ENCODE data around the gene FRMD8. TPM values are rescaled to one million over a fixed set of nuclear protein-coding genes. Genes with fewer than 3 reads are reported as not detected.
A peak's percentile ranks its signal among the peaks of the same experiment; 100 is the strongest.

The FRMD8 gene
- total RNA-seq, 1 donor from 2014 or later = 65.9 TPM

DNA sequence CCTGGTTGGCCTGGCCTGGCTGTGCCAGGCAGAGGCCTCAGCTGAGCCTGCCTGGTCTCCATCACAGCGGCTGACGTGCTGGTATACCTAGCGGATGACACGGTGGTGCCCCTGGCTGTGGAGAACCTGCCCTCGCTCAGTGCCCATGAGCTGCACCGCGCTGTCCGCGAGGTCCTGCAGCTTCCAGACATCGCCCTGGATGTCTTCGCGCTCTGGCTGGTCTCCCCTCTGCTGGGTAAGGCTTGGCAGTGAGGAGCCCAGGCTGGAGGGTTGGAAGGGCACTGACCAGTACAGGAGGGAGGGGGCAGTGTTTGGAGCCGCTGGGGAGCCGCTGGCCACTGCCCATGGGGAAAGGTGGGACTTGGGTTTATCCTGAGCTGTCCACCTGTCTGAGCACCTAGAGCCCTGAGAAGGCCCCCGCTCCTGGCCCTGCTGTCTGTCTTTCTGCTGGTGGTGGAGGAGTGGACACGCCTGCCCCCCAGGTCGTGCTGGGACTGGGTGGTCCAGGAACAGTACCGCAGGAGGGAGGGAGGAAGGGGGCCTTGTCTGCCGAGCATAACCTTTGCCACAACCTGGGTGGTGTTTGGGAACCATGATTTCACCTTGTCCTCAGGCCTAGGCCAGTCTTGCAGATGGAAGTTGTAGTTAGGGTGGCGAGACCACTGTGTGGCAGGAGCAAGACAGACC lies 3.0 kb downstream of the FRMD8 start:
- DNase-seq (ENCODE audit: low spot score) = peak; percentile 59
- intact Hi-C loops (cut with DNase I) = no loop called here

DNA sequence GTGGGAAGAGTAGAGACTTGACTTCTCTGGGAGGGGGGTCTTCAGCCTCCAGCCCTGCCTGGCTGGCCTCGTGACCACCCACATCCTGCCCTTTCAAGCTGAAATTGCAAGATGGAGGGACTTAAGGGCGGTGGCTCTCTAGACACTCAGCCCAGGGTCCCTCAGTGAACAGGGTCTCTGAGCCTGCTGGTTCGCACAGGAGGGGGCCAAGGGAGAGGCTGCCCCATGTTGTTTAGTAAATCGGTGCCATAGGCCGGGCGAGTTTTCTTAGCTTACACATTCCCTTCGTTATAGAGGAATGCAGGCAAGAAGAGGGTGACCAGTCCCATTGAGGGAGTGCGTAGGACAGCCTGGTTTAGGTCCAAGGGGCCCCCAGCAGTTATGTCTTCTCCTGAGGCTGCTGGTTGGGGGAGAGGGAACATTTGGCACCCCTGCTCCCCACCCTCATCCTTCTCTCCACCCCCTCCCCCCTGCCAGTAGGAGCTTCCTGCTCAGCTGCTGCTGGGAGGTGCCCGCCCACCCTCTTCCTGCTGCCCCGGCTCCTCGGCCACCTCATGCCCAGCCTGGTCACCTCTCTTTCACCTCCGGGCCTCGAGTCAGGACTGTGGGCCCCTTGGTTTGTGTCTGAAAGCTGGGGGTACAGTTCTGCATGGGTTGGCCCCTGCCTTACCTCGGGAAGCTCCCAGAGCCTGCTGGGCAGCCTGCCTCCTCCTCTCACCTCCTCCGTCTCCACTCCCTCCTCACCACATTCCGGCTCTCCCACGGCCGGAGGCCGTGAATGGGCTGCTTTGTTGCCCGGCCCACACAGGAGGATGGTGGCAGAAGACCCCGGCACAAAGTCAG lies 3.9 kb downstream of the FRMD8 start:
- intact Hi-C loops (cut with DNase I) = no loop called here
- DNase-seq (ENCODE audit: low spot score) (peak; percentile 69), ATAC-seq (peak; percentile 38)

More for the DNA sequence above, 3.0 kb downstream of the FRMD8 start:
- ATAC-seq = no peak

- intact Hi-C loops (cut with DNase I) = no loop called here
- ATAC-seq = peak; percentile 41
- no peak for DNase-seq (ENCODE audit: low spot score)
Observed at GRCh38 chr11:65390996-65391395, 4.6 kb downstream of the FRMD8 start.

GRCh38 chr11:65392186-65392829 lies 5.9 kb downstream of the FRMD8 start:
- DNase-seq (ENCODE audit: low spot score) (no peak), ATAC-seq (no peak)
- intact Hi-C loops (cut with DNase I) = no loop called here

DNA sequence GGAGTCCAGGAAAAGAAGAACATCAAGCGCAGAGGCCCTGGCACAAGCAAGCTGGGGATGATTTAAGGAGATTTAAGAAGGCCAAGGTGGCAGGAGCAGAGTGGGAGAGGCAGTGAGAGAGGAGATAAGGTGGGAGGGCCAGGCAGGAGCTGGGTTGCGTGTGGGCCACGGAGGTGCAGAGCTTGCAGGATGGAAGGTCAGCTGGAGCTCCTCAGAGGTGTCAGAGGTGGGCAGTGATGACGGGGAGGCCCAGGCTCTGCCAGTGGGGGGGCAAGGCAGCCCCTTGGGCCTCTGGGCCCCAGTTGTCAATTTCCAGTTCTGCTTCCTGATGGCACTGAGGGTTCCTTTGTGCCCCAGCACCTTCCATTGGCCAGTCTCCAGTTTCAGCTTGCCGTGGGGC lies 6.5 kb downstream of the FRMD8 start:
- DNase-seq (ENCODE audit: low spot score) (no peak), ATAC-seq (no peak)
- intact Hi-C loops (cut with DNase I) = no loop called here

DNA sequence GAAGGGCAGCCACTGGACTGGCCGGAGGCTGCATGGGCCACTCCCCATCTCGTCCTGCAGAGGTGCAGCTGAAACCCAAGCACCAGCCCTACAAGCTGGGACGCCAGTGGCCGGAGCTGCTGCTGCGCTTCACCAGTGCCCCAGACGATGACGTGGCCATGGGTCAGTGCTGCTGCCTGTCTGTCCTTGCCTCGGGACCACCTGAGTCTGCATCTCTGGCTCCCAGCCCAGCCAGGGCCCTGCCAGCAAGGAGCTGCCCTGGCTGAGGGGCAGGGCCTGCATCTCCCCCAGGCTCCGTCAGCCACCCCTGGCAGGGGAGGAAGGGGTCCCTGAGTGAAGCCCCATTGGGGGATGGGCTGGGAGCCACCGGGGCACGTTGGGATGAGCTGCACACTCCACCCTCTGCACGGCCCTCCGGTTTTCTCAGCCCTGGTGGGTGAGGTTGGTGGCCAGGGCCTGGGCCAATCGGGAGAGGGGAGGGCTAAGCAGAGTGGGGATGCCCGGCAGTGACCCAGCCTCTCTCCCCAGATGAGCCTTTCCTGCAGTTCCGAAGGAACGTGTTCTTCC lies 7.2 kb downstream of the FRMD8 start:
- intact Hi-C loops (cut with DNase I) = no loop called here
- no peak for ATAC-seq
- no peak for DNase-seq (ENCODE audit: low spot score)

DNA sequence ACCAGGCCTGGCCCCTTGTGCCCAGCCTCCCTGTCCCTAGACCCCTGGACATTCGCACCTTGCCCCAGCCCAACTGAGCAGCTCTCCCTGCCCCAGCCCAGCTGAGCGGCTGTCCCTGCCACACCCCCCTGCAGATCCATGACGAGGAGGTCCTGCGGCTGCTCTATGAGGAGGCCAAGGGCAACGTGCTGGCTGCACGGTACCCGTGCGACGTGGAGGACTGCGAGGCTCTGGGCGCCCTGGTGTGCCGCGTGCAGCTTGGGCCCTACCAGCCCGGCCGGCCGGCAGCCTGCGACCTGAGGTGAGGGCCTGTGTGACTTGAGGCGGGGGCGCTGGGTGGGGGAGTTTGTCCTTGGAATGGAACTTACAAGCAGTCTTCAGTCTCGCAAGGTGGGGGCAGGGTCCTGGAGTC lies 7.7 kb downstream of the FRMD8 start:
- intact Hi-C loops (cut with DNase I) = no loop called here
- DNase-seq (ENCODE audit: low spot score) (no peak), ATAC-seq (no peak)

DNA sequence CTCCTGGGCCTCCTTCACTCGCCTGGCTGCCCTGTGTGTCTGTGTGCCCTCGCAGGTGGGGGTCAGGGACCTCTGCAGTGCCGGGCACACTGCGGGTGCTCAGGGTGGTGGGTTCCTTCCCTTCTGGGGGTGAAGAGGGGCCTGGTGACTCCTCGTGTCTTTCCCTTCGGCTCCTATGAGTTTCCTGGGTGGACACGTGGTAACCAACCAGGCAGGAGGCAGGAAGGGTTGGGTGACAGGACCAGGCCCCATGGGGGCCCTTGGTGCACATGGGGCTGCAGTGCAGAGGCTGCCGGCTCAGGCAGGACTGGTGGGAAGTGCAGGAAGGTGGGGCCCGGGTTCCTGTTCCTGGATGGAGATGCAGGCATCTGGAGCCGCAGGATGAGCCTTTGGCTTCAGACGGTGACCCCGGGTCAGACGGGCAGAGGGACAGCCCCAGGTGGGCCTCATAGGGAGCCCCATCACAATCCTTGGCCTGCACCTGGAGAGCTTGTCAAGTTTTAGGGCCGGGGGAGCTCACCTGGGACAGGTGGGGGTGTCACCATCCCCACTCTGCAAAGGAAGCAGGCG lies 9.6 kb downstream of the FRMD8 start:
- ATAC-seq = no peak
- DNase-seq (ENCODE audit: low spot score) = no peak
- intact Hi-C loops (cut with DNase I) = no loop called here

- ATAC-seq = no peak
- intact Hi-C loops (cut with DNase I) = no loop called here
Observed at GRCh38 chr11:65396769-65397745, 10.6 kb downstream of the FRMD8 start.

GRCh38 chr11:65398362-65398910 lies 12.0 kb downstream of the FRMD8 start:
- DNase-seq (ENCODE audit: low spot score) (no peak), ATAC-seq (no peak)
- intact Hi-C loops (cut with DNase I) = no loop called here

More at GRCh38 chr11:65396769-65397745, 10.6 kb downstream of the FRMD8 start:
- DNase-seq (ENCODE audit: low spot score) = no peak

- DNase-seq (ENCODE audit: low spot score) (no peak), ATAC-seq (no peak)
- intact Hi-C loops (cut with DNase I) = no loop called here
Observed at GRCh38 chr11:65399249-65399648, 12.8 kb downstream of the FRMD8 start.

- DNase-seq (ENCODE audit: low spot score) = no peak
Observed at GRCh38 chr11:65399845-65400244, 13.4 kb downstream of the FRMD8 start.

GRCh38 chr11:65400307-65401072 lies 14.1 kb downstream of the FRMD8 start:
- DNase-seq (ENCODE audit: low spot score) = no peak
- intact Hi-C loops (cut with DNase I) = no loop called here
- ATAC-seq = no peak

More at GRCh38 chr11:65399845-65400244, 13.4 kb downstream of the FRMD8 start:
- intact Hi-C loops (cut with DNase I) = no loop called here
- ATAC-seq = no peak

- DNase-seq (ENCODE audit: low spot score) (no peak), ATAC-seq (no peak)
- intact Hi-C loops (cut with DNase I) = no loop called here
Observed at GRCh38 chr11:65401073-65401802, 14.8 kb downstream of the FRMD8 start.

DNA sequence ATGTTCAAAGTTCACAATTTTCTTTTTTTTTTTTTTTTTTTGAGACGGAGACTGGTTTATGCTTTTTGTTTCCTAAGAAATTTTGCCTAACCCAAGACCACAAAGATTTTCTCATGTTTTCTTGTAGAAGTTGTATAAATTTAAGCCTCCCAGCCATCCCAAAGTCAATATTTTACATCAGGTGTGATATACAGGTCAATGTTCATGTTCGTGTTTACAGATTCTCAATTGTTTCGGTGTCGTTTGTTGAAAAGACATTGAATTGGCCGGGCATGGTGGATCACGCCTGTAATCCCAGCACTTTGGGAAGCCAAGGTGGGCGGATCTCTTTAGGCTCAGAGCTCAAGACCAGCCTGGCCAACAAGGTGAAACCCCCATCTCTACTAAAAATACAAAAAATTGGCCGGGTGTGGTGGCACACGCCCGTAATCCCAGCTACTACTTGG lies 15.4 kb downstream of the FRMD8 start:
- ATAC-seq (no peak), DNase-seq (ENCODE audit: low spot score) (no peak)
- intact Hi-C loops (cut with DNase I) = no loop called here

GRCh38 chr11:65402790-65403189 lies 16.4 kb downstream of the FRMD8 start:
- DNase-seq (ENCODE audit: low spot score) (no peak), ATAC-seq (no peak)
- intact Hi-C loops (cut with DNase I) = no loop called here
